GM19395 (cell line): Measurements from ENCODE around the gene RASAL1.
"Not testable (repeated sequence)": the region's sequence is repeated elsewhere in the genome, so short reads cannot be mapped to it uniquely, and the experiment has no call there.

Experiments used
- ATAC-seq: cut with Tn5 transposase; IDR thresholded peaks from one replicate; pipeline ENCODE4 v1.9.1; 2021; ENCODE audit warnings: mild to moderate bottlenecking, moderate library complexity; ENCODE audit not compliant: unreplicated experiment

The RASAL1 gene

GRCh38 chr12:113118142-113118541 is 17.4 kb downstream of the RASAL1 start:
- no peak for ATAC-seq

GRCh38 chr12:113117684-113118083 is 17.9 kb downstream of the RASAL1 start:
- ATAC-seq, result not testable (repeated sequence)

- ATAC-seq, result no peak
Measured at GRCh38 chr12:113116875-113117274, 18.7 kb downstream of the RASAL1 start.

- no peak for ATAC-seq
Measured at GRCh38 chr12:113115455-113116126, 20.0 kb downstream of the RASAL1 start.

- ATAC-seq, result no peak
Measured at GRCh38 chr12:113114447-113115178, 20.9 kb downstream of the RASAL1 start.

GRCh38 chr12:113113397-113113796 is 22.2 kb downstream of the RASAL1 start:
- ATAC-seq, result no peak

- no peak for ATAC-seq
Measured at GRCh38 chr12:113112043-113112899, 23.3 kb downstream of the RASAL1 start.

- ATAC-seq, result no peak
Measured at GRCh38 chr12:113111247-113111646, 24.3 kb downstream of the RASAL1 start.

- no peak for ATAC-seq
Measured at GRCh38 chr12:113109872-113110599, 25.5 kb downstream of the RASAL1 start.

- ATAC-seq, result no peak
Measured at GRCh38 chr12:113109360-113109759, 26.2 kb downstream of the RASAL1 start.

- ATAC-seq, result no peak
Measured at GRCh38 chr12:113108308-113108707, 27.3 kb downstream of the RASAL1 start.

GRCh38 chr12:113106361-113106760 is 29.2 kb downstream of the RASAL1 start:
- ATAC-seq, result no peak

- ATAC-seq, result no peak
Measured at GRCh38 chr12:113105606-113106271, 29.8 kb downstream of the RASAL1 start.

- no peak for ATAC-seq
Measured at GRCh38 chr12:113104953-113105510, 30.5 kb downstream of the RASAL1 start.

GRCh38 chr12:113103756-113104450 is 31.7 kb downstream of the RASAL1 start:
- no peak for ATAC-seq

- ATAC-seq, result no peak
Measured at GRCh38 chr12:113102811-113103210, 32.8 kb downstream of the RASAL1 start.

- ATAC-seq, result no peak
Measured at GRCh38 chr12:113101751-113102150, 33.8 kb downstream of the RASAL1 start.

GRCh38 chr12:113099764-113100163 is 35.8 kb downstream of the RASAL1 start:
- ATAC-seq, result no peak

GRCh38 chr12:113099364-113099763 is 36.2 kb downstream of the RASAL1 start:
- ATAC-seq, result no peak
